Measurements from ENCODE around the gene STRIT1.

DNA sequence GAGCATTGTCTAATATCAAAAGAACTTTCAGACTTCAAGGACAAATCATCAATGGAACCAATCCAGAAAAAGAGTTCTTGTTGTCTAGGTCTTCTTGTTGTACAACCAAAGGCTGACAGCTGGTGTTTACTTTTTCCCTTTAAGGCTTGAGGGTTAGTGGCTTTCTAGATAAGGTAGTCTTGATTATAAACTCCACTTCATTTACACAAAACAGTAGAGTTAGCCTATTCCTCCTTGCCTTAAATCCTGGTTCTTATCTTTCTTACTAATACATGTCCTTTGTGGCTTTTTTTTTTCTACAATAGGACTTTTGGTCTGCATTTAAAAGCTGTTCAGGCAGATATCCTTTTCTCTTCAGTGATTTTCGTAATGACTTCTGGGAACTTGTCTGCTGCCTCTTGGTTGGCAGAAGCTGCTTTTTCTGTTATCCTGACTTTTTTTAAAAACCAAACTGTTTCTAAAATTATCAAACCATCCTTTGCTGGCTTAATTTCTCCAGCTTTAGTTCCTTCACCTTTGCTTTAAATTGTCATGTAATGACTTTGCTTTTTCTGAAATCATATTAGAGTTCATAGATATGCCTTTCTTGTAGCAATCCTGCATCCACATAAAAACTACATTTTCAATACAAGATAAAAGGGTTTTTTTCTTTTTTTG lies 44.8 kb downstream of the STRIT1 start:
- TF ChIP-seq CHD1 (IDR thresholded peaks at IDR 0.05; ENCODE audit: low read depth, low read length), result no peak
- TF ChIP-seq, protein P1, sequence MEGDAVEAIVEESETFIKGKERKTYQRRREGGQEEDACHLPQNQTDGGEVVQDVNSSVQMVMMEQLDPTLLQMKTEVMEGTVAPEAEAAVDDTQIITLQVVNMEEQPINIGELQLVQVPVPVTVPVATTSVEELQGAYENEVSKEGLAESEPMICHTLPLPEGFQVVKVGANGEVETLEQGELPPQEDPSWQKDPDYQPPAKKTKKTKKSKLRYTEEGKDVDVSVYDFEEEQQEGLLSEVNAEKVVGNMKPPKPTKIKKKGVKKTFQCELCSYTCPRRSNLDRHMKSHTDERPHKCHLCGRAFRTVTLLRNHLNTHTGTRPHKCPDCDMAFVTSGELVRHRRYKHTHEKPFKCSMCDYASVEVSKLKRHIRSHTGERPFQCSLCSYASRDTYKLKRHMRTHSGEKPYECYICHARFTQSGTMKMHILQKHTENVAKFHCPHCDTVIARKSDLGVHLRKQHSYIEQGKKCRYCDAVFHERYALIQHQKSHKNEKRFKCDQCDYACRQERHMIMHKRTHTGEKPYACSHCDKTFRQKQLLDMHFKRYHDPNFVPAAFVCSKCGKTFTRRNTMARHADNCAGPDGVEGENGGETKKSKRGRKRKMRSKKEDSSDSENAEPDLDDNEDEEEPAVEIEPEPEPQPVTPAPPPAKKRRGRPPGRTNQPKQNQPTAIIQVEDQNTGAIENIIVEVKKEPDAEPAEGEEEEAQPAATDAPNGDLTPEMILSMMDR (conservative IDR thresholded peaks at IDR 0.05; ENCODE audit: low read depth, low read length), result no peak
- no peak for TF ChIP-seq POLR2A (IDR thresholded peaks at IDR 0.05; ENCODE audit: low read depth, low read length)
- no peak for TF ChIP-seq BHLHE40 (IDR thresholded peaks at IDR 0.05; ENCODE audit: low read depth, low read length)
- no peak for TF ChIP-seq RAD21 (IDR thresholded peaks at IDR 0.05; ENCODE audit: low read length)
- TF ChIP-seq, protein P2, sequence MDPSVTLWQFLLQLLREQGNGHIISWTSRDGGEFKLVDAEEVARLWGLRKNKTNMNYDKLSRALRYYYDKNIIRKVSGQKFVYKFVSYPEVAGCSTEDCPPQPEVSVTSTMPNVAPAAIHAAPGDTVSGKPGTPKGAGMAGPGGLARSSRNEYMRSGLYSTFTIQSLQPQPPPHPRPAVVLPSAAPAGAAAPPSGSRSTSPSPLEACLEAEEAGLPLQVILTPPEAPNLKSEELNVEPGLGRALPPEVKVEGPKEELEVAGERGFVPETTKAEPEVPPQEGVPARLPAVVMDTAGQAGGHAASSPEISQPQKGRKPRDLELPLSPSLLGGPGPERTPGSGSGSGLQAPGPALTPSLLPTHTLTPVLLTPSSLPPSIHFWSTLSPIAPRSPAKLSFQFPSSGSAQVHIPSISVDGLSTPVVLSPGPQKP (IDR thresholded peaks at IDR 0.05; ENCODE audit: borderline replicate concordance, low read depth, low read length), result no peak
- no peak for TF ChIP-seq MXI1 (IDR thresholded peaks at IDR 0.05; ENCODE audit: borderline replicate concordance, low read depth, low read length)
- TF ChIP-seq CEBPB (IDR thresholded peaks at IDR 0.05; ENCODE audit: low read depth, low read length), result no peak
- no peak for TF ChIP-seq RCOR1 (IDR thresholded peaks at IDR 0.05; ENCODE audit: insufficient replicate concordance, low read length)
- no peak for TF ChIP-seq RFX5 (IDR thresholded peaks at IDR 0.05; ENCODE audit: low read depth, low read length)
- TF ChIP-seq SMC3 (IDR thresholded peaks at IDR 0.05; ENCODE audit: low read depth, low read length), result no peak
